T-helper 1 cell treated with Interleukin-12 subunit alpha and Interleukin-12 subunit beta and Interleukin-4 antibody, amounts not matched to agents 30 μg/mL and 1 μg/mL, for 36 hours (primary cell): ENCODE data around the gene ANO2.

Experiments
- H3K27ac Mint-ChIP-seq: one replicate; pipeline ENCODE4 v1.8.0; 2021; ENCODE audit warnings: mild to moderate bottlenecking, mixed read lengths
- H3K27me3 Mint-ChIP-seq: one replicate; pipeline ENCODE4 v1.8.0; 2021; ENCODE audit warnings: low read depth, mixed read lengths
- H3K36me3 Mint-ChIP-seq: one replicate; pipeline ENCODE4 v1.8.0; 2021; ENCODE audit warnings: low read depth, mixed read lengths
- H3K4me1 Mint-ChIP-seq: one replicate; pipeline ENCODE4 v1.8.0; 2021; ENCODE audit warnings: low read depth, mixed read lengths
- H3K4me3 Mint-ChIP-seq: one replicate; pipeline ENCODE4 v1.8.0; 2021; ENCODE audit warnings: mild to moderate bottlenecking, moderate library complexity, mixed read lengths
- H3K9me3 Mint-ChIP-seq: one replicate; pipeline ENCODE4 v1.8.0; 2021; ENCODE audit warnings: mixed read lengths

ANO2 gene

GRCh38 chr12:5808981-5809380, 136.1 kb downstream of the ANO2 start:
- no peaks in the 10 kb centered on the region for H3K9me3 Mint-ChIP-seq
- no peak overlapping the region for H3K4me3 Mint-ChIP-seq
- no peaks in the 10 kb centered on the region for H3K4me1 Mint-ChIP-seq
- H3K27me3 Mint-ChIP-seq, result no peaks in the 10 kb centered on the region
- no peak overlapping the region for H3K27ac Mint-ChIP-seq
- H3K36me3 Mint-ChIP-seq, result no peaks in the 10 kb centered on the region

- Mint-ChIP-seq H3K27me3 (no peaks in the 10 kb centered on the region), H3K9me3 (no peaks in the 10 kb centered on the region), H3K4me3 (no peak overlapping the region), H3K4me1 (no peaks in the 10 kb centered on the region), H3K36me3 (no peaks in the 10 kb centered on the region), H3K27ac (no peak overlapping the region)
These were observed 137.4 kb downstream of the ANO2 start for GRCh38 chr12:5807514-5808219.

GRCh38 chr12:5807090-5807414, 138.0 kb downstream of the ANO2 start:
- no peak overlapping the region for H3K27ac Mint-ChIP-seq
- no peaks in the 10 kb centered on the region for H3K9me3 Mint-ChIP-seq

GRCh38 chr12:5806371-5807089, 138.5 kb downstream of the ANO2 start:
- no peaks in the 10 kb centered on the region for H3K4me1 Mint-ChIP-seq
- no peak overlapping the region for H3K4me3 Mint-ChIP-seq
- H3K36me3 Mint-ChIP-seq, result no peaks in the 10 kb centered on the region
- no peak overlapping the region for H3K27ac Mint-ChIP-seq
- no peaks in the 10 kb centered on the region for H3K9me3 Mint-ChIP-seq
- no peaks in the 10 kb centered on the region for H3K27me3 Mint-ChIP-seq

More at GRCh38 chr12:5807090-5807414, 138.0 kb downstream of the ANO2 start:
- H3K4me1 Mint-ChIP-seq, result no peaks in the 10 kb centered on the region
- H3K36me3 Mint-ChIP-seq, result no peaks in the 10 kb centered on the region
- H3K4me3 Mint-ChIP-seq, result no peak overlapping the region
- H3K27me3 Mint-ChIP-seq, result no peaks in the 10 kb centered on the region

GRCh38 chr12:5803532-5803931, 141.5 kb downstream of the ANO2 start:
- Mint-ChIP-seq H3K4me3 (no peak overlapping the region), H3K27me3 (no peaks in the 10 kb centered on the region), H3K27ac (no peak overlapping the region), H3K36me3 (no peaks in the 10 kb centered on the region), H3K9me3 (no peaks in the 10 kb centered on the region), H3K4me1 (no peaks in the 10 kb centered on the region)

- H3K4me1 Mint-ChIP-seq, result no peaks in the 10 kb centered on the region
- no peak overlapping the region for H3K4me3 Mint-ChIP-seq
- H3K27me3 Mint-ChIP-seq, result no peaks in the 10 kb centered on the region
- H3K27ac Mint-ChIP-seq, result no peak overlapping the region
- H3K36me3 Mint-ChIP-seq, result no peaks in the 10 kb centered on the region
- H3K9me3 Mint-ChIP-seq, result no peaks in the 10 kb centered on the region
These were observed 146.6 kb downstream of the ANO2 start for GRCh38 chr12:5798242-5799015.

- Mint-ChIP-seq H3K27ac (no peak overlapping the region), H3K27me3 (no peaks in the 10 kb centered on the region), H3K9me3 (no peaks in the 10 kb centered on the region), H3K36me3 (no peaks in the 10 kb centered on the region), H3K4me1 (no peaks in the 10 kb centered on the region), H3K4me3 (no peak overlapping the region)
These were observed 147.4 kb downstream of the ANO2 start for GRCh38 chr12:5797661-5798060.

- Mint-ChIP-seq H3K27me3 (no peaks in the 10 kb centered on the region), H3K36me3 (no peaks in the 10 kb centered on the region), H3K27ac (no peak overlapping the region), H3K9me3 (no peaks in the 10 kb centered on the region), H3K4me1 (no peaks in the 10 kb centered on the region), H3K4me3 (no peak overlapping the region)
These were observed 148.2 kb downstream of the ANO2 start for GRCh38 chr12:5796959-5797225.

GRCh38 chr12:5796171-5796958, 148.7 kb downstream of the ANO2 start:
- Mint-ChIP-seq H3K9me3 (no peaks in the 10 kb centered on the region), H3K4me1 (no peaks in the 10 kb centered on the region), H3K36me3 (no peaks in the 10 kb centered on the region), H3K27ac (no peak overlapping the region), H3K4me3 (no peak overlapping the region), H3K27me3 (no peaks in the 10 kb centered on the region)

GRCh38 chr12:5794156-5794555, 150.9 kb downstream of the ANO2 start:
- no peaks in the 10 kb centered on the region for H3K27me3 Mint-ChIP-seq
- no peak overlapping the region for H3K27ac Mint-ChIP-seq
- no peaks in the 10 kb centered on the region for H3K9me3 Mint-ChIP-seq
- H3K36me3 Mint-ChIP-seq, result no peaks in the 10 kb centered on the region
- no peaks in the 10 kb centered on the region for H3K4me1 Mint-ChIP-seq
- H3K4me3 Mint-ChIP-seq, result no peak overlapping the region

GRCh38 chr12:5792343-5792742, 152.7 kb downstream of the ANO2 start:
- H3K4me3 Mint-ChIP-seq, result no peak overlapping the region
- H3K27ac Mint-ChIP-seq, result no peak overlapping the region
- no peaks in the 10 kb centered on the region for H3K27me3 Mint-ChIP-seq
- H3K9me3 Mint-ChIP-seq, result no peaks in the 10 kb centered on the region
- H3K4me1 Mint-ChIP-seq, result no peaks in the 10 kb centered on the region
- no peaks in the 10 kb centered on the region for H3K36me3 Mint-ChIP-seq

- Mint-ChIP-seq H3K27ac (no peak overlapping the region), H3K9me3 (no peaks in the 10 kb centered on the region), H3K4me1 (no peaks in the 10 kb centered on the region)
These were observed 155.5 kb downstream of the ANO2 start for GRCh38 chr12:5789469-5789968.

GRCh38 chr12:5787828-5788227, 157.2 kb downstream of the ANO2 start:
- Mint-ChIP-seq H3K27me3 (peaks cover 5% of the 10 kb centered on the region), H3K4me1 (no peaks in the 10 kb centered on the region), H3K9me3 (no peaks in the 10 kb centered on the region), H3K4me3 (no peak overlapping the region), H3K36me3 (no peaks in the 10 kb centered on the region), H3K27ac (no peak overlapping the region)

More at GRCh38 chr12:5789469-5789968, 155.5 kb downstream of the ANO2 start:
- no peaks in the 10 kb centered on the region for H3K36me3 Mint-ChIP-seq
- no peaks in the 10 kb centered on the region for H3K27me3 Mint-ChIP-seq
- H3K4me3 Mint-ChIP-seq, result no peak overlapping the region

GRCh38 chr12:5785601-5786000, 159.5 kb downstream of the ANO2 start:
- Mint-ChIP-seq H3K4me1 (no peaks in the 10 kb centered on the region), H3K4me3 (no peak overlapping the region), H3K9me3 (no peaks in the 10 kb centered on the region), H3K27me3 (peaks cover 5% of the 10 kb centered on the region), H3K36me3 (no peaks in the 10 kb centered on the region), H3K27ac (no peak overlapping the region)
